ENCODE measurements around the gene TMEM232. TPM values are rescaled to one million over a fixed set of nuclear protein-coding genes. Genes with fewer than 3 reads are reported as not detected.

Gene TMEM232
- total and polyA plus RNA-seq, 8 donors: 0.68 to 3.5 (median 2.2) TPM

DNA sequence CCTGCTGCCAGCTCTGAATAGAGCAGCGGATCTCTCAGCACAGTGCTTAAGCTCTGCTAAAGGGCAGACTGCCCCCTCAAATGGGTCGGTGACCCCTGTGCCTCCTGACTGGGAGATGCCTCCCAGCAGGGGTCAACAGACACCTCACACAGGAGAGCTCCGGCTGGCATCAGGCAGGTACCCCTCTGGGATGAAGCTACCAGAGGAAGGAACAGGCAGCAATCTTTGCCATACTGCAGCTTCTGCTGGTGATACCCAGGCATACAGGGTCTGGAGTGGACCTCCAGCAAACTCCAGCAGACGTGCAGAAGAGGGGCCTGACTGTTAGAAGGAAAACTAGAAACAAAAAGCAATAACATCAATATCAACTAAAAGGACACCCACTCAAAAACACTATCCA lies 131.6 kb downstream of the TMEM232 start:
- Histone ChIP-seq H3K27me3 (no peaks in the 10 kb centered on the region), H3K4me3 (no peak overlapping the region), H3K36me3 (no peaks in the 10 kb centered on the region), H3K4me1 (no peaks in the 10 kb centered on the region), H3K9me3 (no peaks in the 10 kb centered on the region), H3K27ac (no peak overlapping the region)
- DNase-seq (peak in 1 of 6 donors; percentile 27), ATAC-seq (no peak), FAIRE-seq (no peak)
- 79 to 85% methylated on average over 4 of the region's 4 CpGs for WGBS, 2 donors
- TF ChIP-seq, protein P1, sequence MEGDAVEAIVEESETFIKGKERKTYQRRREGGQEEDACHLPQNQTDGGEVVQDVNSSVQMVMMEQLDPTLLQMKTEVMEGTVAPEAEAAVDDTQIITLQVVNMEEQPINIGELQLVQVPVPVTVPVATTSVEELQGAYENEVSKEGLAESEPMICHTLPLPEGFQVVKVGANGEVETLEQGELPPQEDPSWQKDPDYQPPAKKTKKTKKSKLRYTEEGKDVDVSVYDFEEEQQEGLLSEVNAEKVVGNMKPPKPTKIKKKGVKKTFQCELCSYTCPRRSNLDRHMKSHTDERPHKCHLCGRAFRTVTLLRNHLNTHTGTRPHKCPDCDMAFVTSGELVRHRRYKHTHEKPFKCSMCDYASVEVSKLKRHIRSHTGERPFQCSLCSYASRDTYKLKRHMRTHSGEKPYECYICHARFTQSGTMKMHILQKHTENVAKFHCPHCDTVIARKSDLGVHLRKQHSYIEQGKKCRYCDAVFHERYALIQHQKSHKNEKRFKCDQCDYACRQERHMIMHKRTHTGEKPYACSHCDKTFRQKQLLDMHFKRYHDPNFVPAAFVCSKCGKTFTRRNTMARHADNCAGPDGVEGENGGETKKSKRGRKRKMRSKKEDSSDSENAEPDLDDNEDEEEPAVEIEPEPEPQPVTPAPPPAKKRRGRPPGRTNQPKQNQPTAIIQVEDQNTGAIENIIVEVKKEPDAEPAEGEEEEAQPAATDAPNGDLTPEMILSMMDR (IDR thresholded peaks at IDR 0.05): no peak
- intact Hi-C loops (cut with DNase I): no loop called here

DNA sequence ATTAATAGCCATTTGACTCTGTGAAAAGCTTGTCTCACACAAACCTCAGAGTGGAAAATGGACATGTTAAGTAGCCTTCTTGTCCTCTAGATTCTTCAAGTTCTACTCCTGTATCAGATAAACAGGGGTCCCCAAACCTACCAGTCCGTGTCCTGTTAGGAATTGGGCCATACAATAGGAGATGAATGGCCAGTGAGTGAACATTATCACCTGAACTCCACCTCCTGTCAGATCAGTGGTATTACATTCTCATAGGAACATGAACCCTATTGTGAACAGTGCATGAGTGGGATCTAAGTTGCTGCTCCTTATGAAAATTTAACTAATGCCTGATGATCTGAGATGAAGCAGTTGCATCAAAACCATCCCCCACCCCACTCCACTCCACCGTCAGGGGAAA lies 136.3 kb downstream of the TMEM232 start:
- H3K27ac ChIP-seq: no peak overlapping the region
- peak in 3 of 4 donors; percentile 60 to 67 (median 66) for ATAC-seq
- no peaks in the 10 kb centered on the region for H3K27me3 ChIP-seq
- intact Hi-C loops (cut with DNase I): no loop called here
- H3K4me3 ChIP-seq: no peak overlapping the region
- H3K36me3 ChIP-seq: no peaks in the 10 kb centered on the region
- TF ChIP-seq, protein P1 (IDR thresholded peaks at IDR 0.05): peak in 2 of 4 donors; percentile 24 to 28
- DNase-seq: no peak
- 30 to 48% methylated on average over 2 of the region's 2 CpGs for WGBS, 2 donors
- no peaks in the 10 kb centered on the region for H3K4me1 ChIP-seq
- no peaks in the 10 kb centered on the region for H3K9me3 ChIP-seq
- no peak for FAIRE-seq

DNA sequence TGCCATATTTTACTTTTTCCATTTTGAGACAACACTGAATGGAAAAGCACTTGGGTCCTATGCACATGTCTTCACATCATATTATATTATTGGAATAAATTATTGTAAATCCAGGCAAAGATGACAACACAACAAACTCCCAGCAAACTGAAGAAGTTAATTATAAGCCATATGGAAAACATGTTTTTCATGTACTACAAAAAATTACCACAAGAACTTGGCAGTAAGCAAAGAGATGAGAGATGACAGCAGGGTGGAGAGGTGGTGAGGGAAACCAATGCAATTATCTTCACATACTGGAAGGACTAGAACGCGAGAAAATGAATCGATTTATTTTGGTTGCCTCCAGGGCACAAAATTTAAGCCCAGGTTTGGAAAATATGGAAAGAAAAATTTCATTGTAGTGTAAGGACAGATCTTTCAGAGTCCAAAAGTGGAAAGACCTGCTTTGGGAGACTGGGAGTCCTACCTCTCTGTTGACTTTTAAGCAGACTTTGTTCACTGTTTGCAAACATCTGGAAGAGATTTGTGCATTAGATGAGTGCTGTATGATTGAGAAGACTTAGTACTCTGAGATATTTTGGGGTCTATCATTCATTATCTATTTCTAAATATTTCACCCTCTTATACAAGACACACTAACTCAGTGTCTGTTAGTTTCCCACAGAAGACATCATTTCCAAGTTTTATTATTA lies 138.0 kb downstream of the TMEM232 start:
- Histone ChIP-seq H3K4me3 (no peak overlapping the region), H3K36me3 (no peaks in the 10 kb centered on the region), H3K27me3 (no peaks in the 10 kb centered on the region), H3K27ac (no peak overlapping the region), H3K9me3 (peaks cover 0 to 2% (median 0%) of the 10 kb centered on the region in 4 donors), H3K4me1 (no peaks in the 10 kb centered on the region)
- no peak for DNase-seq
- no peak for FAIRE-seq
- WGBS, 2 donors: 63 to 73% methylated on average over 3 of the region's 3 CpGs
- TF ChIP-seq, protein P1 (IDR thresholded peaks at IDR 0.05): no peak
- intact Hi-C loops (cut with DNase I): no loop called here
- no peak for ATAC-seq

DNA sequence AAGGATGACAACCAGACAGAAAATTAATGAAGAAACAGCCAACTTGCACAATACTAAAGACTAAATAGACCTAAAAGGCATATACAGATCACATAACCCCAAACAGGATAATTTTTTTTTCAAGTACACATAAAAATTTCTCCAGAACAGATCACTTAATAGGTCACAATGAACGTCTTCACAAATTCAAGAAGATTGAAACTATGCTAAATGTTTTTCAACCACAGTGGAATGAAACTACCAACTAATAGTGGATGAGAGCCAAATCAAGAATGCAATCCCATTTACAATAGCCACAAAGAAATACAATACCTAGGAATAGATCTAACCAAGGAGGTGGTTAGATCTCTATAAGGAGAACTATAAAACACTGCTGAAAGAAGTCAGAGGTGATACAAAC lies 145.8 kb downstream of the TMEM232 start:
- no peak overlapping the region for H3K4me3 ChIP-seq
- H3K4me1 ChIP-seq: no peaks in the 10 kb centered on the region
- H3K27ac ChIP-seq: no peak overlapping the region
- FAIRE-seq: no peak
- no peak for DNase-seq
- WGBS, 2 donors: 66 to 78% methylated on average over 1 of the region's 1 CpG
- no peaks in the 10 kb centered on the region for H3K27me3 ChIP-seq
- TF ChIP-seq, protein P1 (IDR thresholded peaks at IDR 0.05): no peak
- no peaks in the 10 kb centered on the region for H3K36me3 ChIP-seq
- peaks cover 0 to 3% (median 0%) of the 10 kb centered on the region in 4 donors for H3K9me3 ChIP-seq
- intact Hi-C loops (cut with DNase I): no loop called here
- no peak for ATAC-seq

DNA sequence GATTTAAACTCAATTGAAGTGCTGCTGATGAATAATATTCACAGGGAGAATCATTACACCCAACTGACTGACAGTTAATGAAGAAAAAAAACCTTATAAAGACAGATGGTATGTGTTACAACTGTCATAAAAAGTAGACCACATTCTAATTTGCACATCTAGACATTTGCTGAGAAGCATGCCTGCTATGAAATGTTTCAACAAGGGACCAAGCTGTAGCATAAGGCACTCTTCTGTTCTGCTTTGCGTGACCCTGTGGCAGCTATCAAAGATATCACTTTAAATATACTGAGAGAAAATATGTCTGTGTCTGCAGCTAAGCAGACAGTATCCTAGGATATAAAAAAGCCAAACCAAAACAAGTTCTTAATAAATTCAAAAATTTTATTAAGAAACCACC lies 153.7 kb downstream of the TMEM232 start:
- no peak for DNase-seq

More for the DNA sequence above, 153.7 kb downstream of the TMEM232 start:
- Histone ChIP-seq H3K27ac (no peak overlapping the region), H3K4me1 (no peaks in the 10 kb centered on the region), H3K36me3 (no peaks in the 10 kb centered on the region), H3K4me3 (no peak overlapping the region), H3K9me3 (no peaks in the 10 kb centered on the region), H3K27me3 (no peaks in the 10 kb centered on the region)
- WGBS, 2 donors: 84 to 91% methylated on average over 1 of the region's 1 CpG
- TF ChIP-seq, protein P1 (IDR thresholded peaks at IDR 0.05): no peak
- FAIRE-seq: no peak
- no peak for ATAC-seq
- intact Hi-C loops (cut with DNase I): no loop called here

Data from pancreas (tissue), 10 donors.